Body of pancreas (tissue), 4 donors: ENCODE data around the gene AQR. TPM values are rescaled to one million over a fixed set of nuclear protein-coding genes. Genes with fewer than 3 reads are reported as not detected.

Source experiments
- ATAC-seq: fragments of 150-250 bp; one replicate; pipeline ENCODE4 v1.9.1; 2016
- DNase-seq, 4 donors: peaks; one replicate each; pipeline ENCODE4 v3.0.0-alpha.2; 2019
- H3K27ac ChIP-seq, 4 donors: fragments of 200-600 bp; sonication (generic); 1 replicate in 3 of 4; 2 replicates in 1 of 4; pipeline versions ENCODE4 v1.5.1 to v1.6.1; 2016 to 2019; ENCODE audit warnings: mild to moderate bottlenecking in 1 of 4, mixed read lengths in 1 of 4, moderate library complexity in 1 of 4
- H3K27me3 ChIP-seq, 2 donors: fragments of 200-600 bp; sonication (generic); one replicate each; pipeline ENCODE4 v1.6.0; 2016; ENCODE audit warnings: mild to moderate bottlenecking in 1 of 2
- H3K36me3 ChIP-seq, 2 donors: fragments of 200-600 bp; sonication (generic); replicated peaks in 1 of 2; 2 replicates each; pipeline ENCODE4 v1.5.1; 2016; ENCODE audit warnings: low read depth in 2 of 2; ENCODE audit not compliant: insufficient read depth in 1 of 2
- H3K4me1 ChIP-seq: fragments of 200-600 bp; sonication (generic); one replicate; pipeline ENCODE4 v1.6.0; 2016
- H3K4me3 ChIP-seq, 2 donors: fragments of 200-600 bp; sonication (generic); 1 replicate in 1 of 2; 2 replicates in 1 of 2; pipeline ENCODE4 v1.5.1; 2016 to 2019
- H3K9me3 ChIP-seq, 3 donors: fragments of 200-600 bp; sonication (generic); 1 replicate in 2 of 3; 2 replicates in 1 of 3; pipeline ENCODE4 v1.5.1; 2016
- CTCF ChIP-seq, 7 experiments: fragments of 450-650 bp in 4 of 7; fragments of 200-600 bp in 3 of 7; sonication (generic) in 3 of 7; IDR thresholded peaks; one replicate each; pipeline ENCODE4 v1.5.1; 2016 to 2019; ENCODE audit warnings: antibody characterized with exemption in 7 of 7
- POLR2A ChIP-seq, 3 donors: fragments of 450-650 bp; IDR thresholded peaks; one replicate each; pipeline ENCODE4 v1.6.1; 2016; ENCODE audit warnings: antibody characterized with exemption in 3 of 3, mild to moderate bottlenecking in 2 of 3
- WGBS, 2 donors: methylation state at CpG; one replicate each; pipeline ENCODE4 v1.1.5; 2017; 5-methylcytosine and 5-hydroxymethylcytosine counted together
- intact Hi-C: fragments of 100-400 bp; cut with DNase I; formaldehyde crosslinking; loops from one replicate; pipeline ENCODE4 v1.15.1; 2023
- total RNA-seq, 2 donors: library from RNA; depleted of rRNA; stranded (reverse); fragments of >200 nt; gene quantifications; one replicate each; pipeline ENCODE4 v1.1.0, GENCODE V29; 2016

AQR gene
- total RNA-seq, 2 donors from 2014 or later: 10.5 to 15.0 TPM

GRCh38 chr15:34851007-34851406, 118.5 kb downstream of the AQR start:
- ATAC-seq (no peak), DNase-seq (no peak)
- H3K36me3 ChIP-seq: no peaks in the 10 kb centered on the region
- WGBS, 2 donors: 90 to 93% methylated on average over 3 of the region's 3 CpGs
- H3K27me3 ChIP-seq: no peaks in the 10 kb centered on the region
- intact Hi-C loops: no loop called here
- H3K4me1 ChIP-seq: peaks cover 14% of the 10 kb centered on the region
- no peak for TF ChIP-seq CTCF (IDR thresholded peaks at IDR 0.05)
- TF ChIP-seq POLR2A (IDR thresholded peaks at IDR 0.05): no peak
- H3K27ac ChIP-seq: no peak overlapping the region
- H3K4me3 ChIP-seq: no peak overlapping the region
- no peaks in the 10 kb centered on the region for H3K9me3 ChIP-seq

GRCh38 chr15:34850121-34850520, 119.4 kb downstream of the AQR start:
- DNase-seq (peak in 1 of 4 donors; percentile 5), ATAC-seq (no peak)
- intact Hi-C loops: no loop called here
- H3K4me1 ChIP-seq: peaks cover 6% of the 10 kb centered on the region
- no peaks in the 10 kb centered on the region for H3K9me3 ChIP-seq
- H3K27ac ChIP-seq: no peak overlapping the region
- H3K36me3 ChIP-seq: no peaks in the 10 kb centered on the region
- no peak overlapping the region for H3K4me3 ChIP-seq
- no peak for TF ChIP-seq POLR2A (IDR thresholded peaks at IDR 0.05)
- no peak for TF ChIP-seq CTCF (IDR thresholded peaks at IDR 0.05)
- 71 to 77% methylated on average over 10 of the region's 10 CpGs for WGBS, 2 donors
- no peaks in the 10 kb centered on the region for H3K27me3 ChIP-seq

GRCh38 chr15:34849364-34849959, 120.1 kb downstream of the AQR start:
- Histone ChIP-seq H3K36me3 (no peaks in the 10 kb centered on the region), H3K4me1 (peaks cover 6% of the 10 kb centered on the region), H3K4me3 (no peak overlapping the region), H3K9me3 (no peaks in the 10 kb centered on the region), H3K27me3 (no peaks in the 10 kb centered on the region), H3K27ac (no peak overlapping the region)
- TF ChIP-seq POLR2A (IDR thresholded peaks at IDR 0.05) (no peak), CTCF (IDR thresholded peaks at IDR 0.05) (no peak)
- ATAC-seq (no peak), DNase-seq (no peak)
- intact Hi-C loops: no loop called here
- WGBS, 2 donors: 100% methylated on average over 3 of the region's 3 CpGs

- Histone ChIP-seq H3K9me3 (no peaks in the 10 kb centered on the region), H3K36me3 (no peaks in the 10 kb centered on the region), H3K27ac (no peak overlapping the region), H3K4me3 (no peak overlapping the region), H3K4me1 (no peaks in the 10 kb centered on the region), H3K27me3 (no peaks in the 10 kb centered on the region)
- DNase-seq (no peak), ATAC-seq (no peak)
- 76 to 88% methylated on average over 1 of the region's 1 CpG for WGBS, 2 donors
- intact Hi-C loops: no loop called here
- TF ChIP-seq POLR2A (IDR thresholded peaks at IDR 0.05) (no peak), CTCF (IDR thresholded peaks at IDR 0.05) (no peak)
Measured at GRCh38 chr15:34847598-34847997, 121.9 kb downstream of the AQR start.

GRCh38 chr15:34841262-34841725, 128.2 kb downstream of the AQR start:
- TF ChIP-seq CTCF (IDR thresholded peaks at IDR 0.05) (no peak), POLR2A (IDR thresholded peaks at IDR 0.05) (no peak)
- H3K4me1 ChIP-seq: no peaks in the 10 kb centered on the region
- no peaks in the 10 kb centered on the region for H3K9me3 ChIP-seq
- intact Hi-C loops: no loop called here
- H3K27ac ChIP-seq: no peak overlapping the region
- H3K4me3 ChIP-seq: no peak overlapping the region
- no peak for ATAC-seq
- no peaks in the 10 kb centered on the region for H3K27me3 ChIP-seq
- no peaks in the 10 kb centered on the region for H3K36me3 ChIP-seq
- no peak for DNase-seq
